Hepatocyte (in vitro differentiated cells): ENCODE measurements around the gene C2CD5. TPM values are rescaled to one million over a fixed set of nuclear protein-coding genes. Genes with fewer than 3 reads are reported as not detected.
"Not testable (repeated sequence)": the region's sequence is repeated elsewhere in the genome, so short reads cannot be mapped to it uniquely, and the experiment has no call there.

Source experiments
- DNase-seq: peaks from one replicate; pipeline ENCODE4 v3.0.0-alpha.2; 2016; ENCODE audit warnings: low spot score
- H2AFZ ChIP-seq: fragments of 200-600 bp; sonication (generic); 2 replicates; pipeline ENCODE4 v1.6.0; 2016; ENCODE audit warnings: antibody characterized with exemption, mild to moderate bottlenecking
- H3K27ac ChIP-seq: fragments of 200-600 bp; sonication (generic); 2 replicates; pipeline ENCODE4 v1.5.1; 2016; ENCODE audit warnings: mild to moderate bottlenecking
- H3K27me3 ChIP-seq: fragments of 200-600 bp; sonication (generic); 2 replicates; pipeline ENCODE4 v1.6.1; 2016
- H3K36me3 ChIP-seq: fragments of 200-600 bp; sonication (generic); replicated peaks from 2 replicates; pipeline ENCODE4 v1.5.1; 2016; ENCODE audit warnings: low read depth; ENCODE audit not compliant: insufficient read depth
- H3K4me1 ChIP-seq: fragments of 200-600 bp; sonication (generic); 2 replicates; pipeline ENCODE4 v1.5.1; 2016; ENCODE audit warnings: mild to moderate bottlenecking, moderate library complexity; ENCODE audit not compliant: insufficient read depth
- H3K4me2 ChIP-seq: fragments of 200-600 bp; sonication (generic); 2 replicates; pipeline ENCODE4 v1.6.0; 2016
- H3K4me3 ChIP-seq: fragments of 200-600 bp; sonication (generic); 2 replicates; pipeline ENCODE4 v1.5.1; 2016; ENCODE audit warnings: mild to moderate bottlenecking
- H3K79me2 ChIP-seq: fragments of 200-600 bp; sonication (generic); 2 replicates; pipeline ENCODE4 v1.6.0; 2017; ENCODE audit warnings: mild to moderate bottlenecking
- H3K9me2 ChIP-seq: fragments of 200-600 bp; sonication (generic); replicated peaks from 2 replicates; pipeline ENCODE4 v1.6.0; 2017; ENCODE audit warnings: mild to moderate bottlenecking; ENCODE audit not compliant: insufficient read depth
- H3K9me3 ChIP-seq: fragments of 200-600 bp; sonication (generic); 2 replicates; pipeline ENCODE4 v1.5.1; 2016; ENCODE audit warnings: low read depth, mild to moderate bottlenecking
- H4K20me1 ChIP-seq: fragments of 200-600 bp; sonication (generic); 2 replicates; pipeline ENCODE4 v1.6.0; 2016; ENCODE audit warnings: mild to moderate bottlenecking; ENCODE audit not compliant: insufficient read depth, poor library complexity, severe bottlenecking
- CTCF ChIP-seq: fragments of 200-600 bp; sonication (generic); IDR thresholded peaks from 2 replicates; pipeline ENCODE4 v1.5.1; 2016; ENCODE audit warnings: antibody characterized with exemption, mild to moderate bottlenecking; ENCODE audit not compliant: poor library complexity
- EZH2 ChIP-seq: fragments of 200-600 bp; sonication (generic); IDR thresholded peaks from 2 replicates; pipeline ENCODE4 v1.6.1; 2016; ENCODE audit warnings: antibody characterized with exemption, mild to moderate bottlenecking, borderline replicate concordance
- EZH2phosphoT487 ChIP-seq: fragments of 200-600 bp; sonication (generic); IDR thresholded peaks from one replicate; pipeline ENCODE4 v1.6.1; 2018; ENCODE audit warnings: antibody characterized with exemption, mild to moderate bottlenecking, low read depth, moderate library complexity; ENCODE audit not compliant: unreplicated experiment, severe bottlenecking
- WGBS: methylation state at CpG from one replicate; pipeline ENCODE4 v1.1.6; 2016; ENCODE audit warnings: low lambda C conversion rate; ENCODE audit errors: missing lambda C conversion rate; 5-methylcytosine and 5-hydroxymethylcytosine counted together
- polyA plus RNA-seq: library from polyadenylated mRNA; unstranded; fragments of >200 nt; fragmentation: Nextera tagmentation; extraction: Ambion mirVana; gene quantifications from 2 replicates; pipeline ENCODE4 v1.2.1, GENCODE V29; 2016
- total RNA-seq: library from RNA; depleted of rRNA; stranded (reverse); fragments of >200 nt; gene quantifications from 2 replicates; pipeline ENCODE4 v1.2.3, GENCODE V29; 2014

C2CD5 gene
- total and polyA plus RNA-seq, 2 experiments from 2014 or later: 7.3 to 20.5 TPM

DNA sequence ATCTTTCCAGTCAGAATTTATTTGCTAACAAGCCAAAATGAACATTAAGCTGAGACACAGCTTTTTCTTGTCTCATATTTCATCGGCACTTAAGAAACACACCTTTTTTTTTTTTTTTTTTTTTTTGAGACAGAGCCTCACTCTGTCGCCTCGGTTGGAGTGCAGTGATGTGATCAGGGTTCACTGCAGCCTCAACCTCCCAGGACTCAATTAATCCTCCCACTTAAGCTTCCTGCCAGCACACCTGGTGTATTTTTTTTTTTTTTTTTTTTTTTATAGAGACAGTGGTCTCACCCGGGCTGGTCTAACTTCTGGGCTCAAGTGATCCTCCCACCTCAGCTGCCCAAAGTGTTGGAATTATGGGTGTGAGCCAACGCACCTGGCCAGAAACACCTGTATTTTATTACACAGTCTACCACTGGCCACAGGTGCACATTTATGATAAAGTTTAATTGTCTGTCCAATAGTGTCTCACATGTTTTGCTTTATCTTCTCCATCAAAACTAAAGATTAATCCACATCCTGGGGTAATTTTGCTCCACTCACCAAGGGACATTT is 62.7 kb downstream of the C2CD5 start:
- Histone ChIP-seq H3K4me1 (no peaks in the 10 kb centered on the region), H3K36me3 (no peaks in the 10 kb centered on the region), H3K27ac (no peak overlapping the region), H3K4me3 (no peak overlapping the region), H3K79me2 (no peaks in the 10 kb centered on the region), H3K4me2 (no peak overlapping the region), H4K20me1 (no peaks in the 10 kb centered on the region), H3K9me2 (no peaks in the 10 kb centered on the region), H2AFZ (no peak overlapping the region), H3K9me3 (no peaks in the 10 kb centered on the region), H3K27me3 (no peaks in the 10 kb centered on the region)
- WGBS: 97% methylated on average over 5 of the region's 5 CpGs
- no peak for TF ChIP-seq EZH2phosphoT487
- no peak for TF ChIP-seq EZH2
- TF ChIP-seq CTCF: no peak
- DNase-seq: no peak

DNA sequence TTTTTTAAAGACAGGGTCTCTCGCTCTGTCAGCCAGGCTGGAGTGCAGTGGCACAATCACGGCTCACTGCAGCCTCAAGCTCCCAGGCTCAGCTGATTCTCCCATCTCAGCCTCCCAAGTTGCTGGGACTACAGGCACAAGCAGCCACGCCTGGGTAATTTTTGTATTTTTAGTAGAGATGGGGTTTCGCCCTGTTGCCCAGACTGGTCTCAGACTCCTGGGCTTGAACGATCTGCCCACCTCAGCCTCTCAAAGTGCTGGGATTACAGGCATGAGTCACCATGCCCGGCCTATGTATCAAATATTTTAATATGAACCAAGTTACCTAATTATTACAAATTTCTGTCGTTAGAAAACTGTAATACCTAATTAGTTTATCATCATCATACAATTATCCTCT is 63.5 kb downstream of the C2CD5 start:
- H2AFZ ChIP-seq, H3K27ac ChIP-seq, H3K79me2 ChIP-seq, DNase-seq, H3K36me3 ChIP-seq, H3K27me3 ChIP-seq, H3K9me3 ChIP-seq, H4K20me1 ChIP-seq, H3K4me1 ChIP-seq, H3K9me2 ChIP-seq, H3K4me3 ChIP-seq, H3K4me2 ChIP-seq: not testable (repeated sequence)
- WGBS: 96% methylated on average over 7 of the region's 7 CpGs

GRCh38 chr12:22480016-22480415 is 64.3 kb downstream of the C2CD5 start:
- H3K9me3 ChIP-seq: no peaks in the 10 kb centered on the region
- H3K36me3 ChIP-seq: no peaks in the 10 kb centered on the region
- no peaks in the 10 kb centered on the region for H4K20me1 ChIP-seq
- H3K27me3 ChIP-seq: no peaks in the 10 kb centered on the region
- no peaks in the 10 kb centered on the region for H3K79me2 ChIP-seq
- WGBS: 71% methylated on average over 3 of the region's 3 CpGs
- H2AFZ ChIP-seq: no peak overlapping the region
- H3K4me2 ChIP-seq: no peak overlapping the region
- no peak for DNase-seq
- TF ChIP-seq EZH2 (no peak), CTCF (no peak), EZH2phosphoT487 (no peak)
- no peak overlapping the region for H3K27ac ChIP-seq
- H3K4me3 ChIP-seq: no peak overlapping the region
- no peaks in the 10 kb centered on the region for H3K9me2 ChIP-seq
- no peaks in the 10 kb centered on the region for H3K4me1 ChIP-seq

GRCh38 chr12:22477894-22478287 is 66.5 kb downstream of the C2CD5 start:
- Histone ChIP-seq H3K27ac (no peak overlapping the region), H3K9me3 (no peaks in the 10 kb centered on the region), H3K9me2 (no peaks in the 10 kb centered on the region), H3K27me3 (no peaks in the 10 kb centered on the region), H3K4me1 (no peaks in the 10 kb centered on the region), H4K20me1 (no peaks in the 10 kb centered on the region), H3K4me2 (no peak overlapping the region), H3K79me2 (no peaks in the 10 kb centered on the region), H2AFZ (no peak overlapping the region), H3K36me3 (no peaks in the 10 kb centered on the region), H3K4me3 (no peak overlapping the region)
- no peak for DNase-seq
- 87% methylated on average over 2 of the region's 2 CpGs for WGBS
- TF ChIP-seq EZH2: no peak
- no peak for TF ChIP-seq EZH2phosphoT487
